Liver (tissue), 3 donors: ENCODE data around the gene THADA.

Experiments
- EGR1 ChIP-seq, 2 donors: IDR thresholded peaks; 2 replicates each; pipeline ENCODE4 v1.6.1; 2016 to 2018; ENCODE audit warnings: antibody characterized with exemption in 2 of 2, low read depth in 2 of 2
- FOXA1 ChIP-seq: IDR thresholded peaks from 2 replicates; pipeline ENCODE4 v1.6.1; 2016; ENCODE audit warnings: antibody characterized with exemption
- JUND ChIP-seq, 2 donors: IDR thresholded peaks; 2 replicates each; pipeline ENCODE4 v1.6.1; 2016; ENCODE audit warnings: antibody characterized with exemption in 2 of 2
- YY1 ChIP-seq: IDR thresholded peaks from 2 replicates; pipeline ENCODE4 v1.6.1; 2016; ENCODE audit warnings: antibody characterized with exemption, mild to moderate bottlenecking
- TF ChIP-seq, protein P1 (sequence below): fragments of 150-350 bp; IDR thresholded peaks from 2 replicates; pipeline ENCODE4 v1.5.1; 2017; ENCODE audit warnings: improper control_type of control experiment, low read depth, low read length; ENCODE audit not compliant: missing input control
- TF ChIP-seq, protein P2 (sequence below): IDR thresholded peaks from 2 replicates; pipeline ENCODE4 v1.6.1; 2016; ENCODE audit warnings: antibody characterized with exemption
- TF ChIP-seq, protein P3 (sequence below): IDR thresholded peaks from 2 replicates; pipeline ENCODE4 v1.6.1; 2016; ENCODE audit warnings: antibody characterized with exemption
- TF ChIP-seq, protein P4 (sequence below): IDR thresholded peaks from 2 replicates; pipeline ENCODE4 v1.6.1; 2016; ENCODE audit warnings: antibody characterized with exemption
- donor health status: healthy.
- donor health status: healthy.

DNA sequence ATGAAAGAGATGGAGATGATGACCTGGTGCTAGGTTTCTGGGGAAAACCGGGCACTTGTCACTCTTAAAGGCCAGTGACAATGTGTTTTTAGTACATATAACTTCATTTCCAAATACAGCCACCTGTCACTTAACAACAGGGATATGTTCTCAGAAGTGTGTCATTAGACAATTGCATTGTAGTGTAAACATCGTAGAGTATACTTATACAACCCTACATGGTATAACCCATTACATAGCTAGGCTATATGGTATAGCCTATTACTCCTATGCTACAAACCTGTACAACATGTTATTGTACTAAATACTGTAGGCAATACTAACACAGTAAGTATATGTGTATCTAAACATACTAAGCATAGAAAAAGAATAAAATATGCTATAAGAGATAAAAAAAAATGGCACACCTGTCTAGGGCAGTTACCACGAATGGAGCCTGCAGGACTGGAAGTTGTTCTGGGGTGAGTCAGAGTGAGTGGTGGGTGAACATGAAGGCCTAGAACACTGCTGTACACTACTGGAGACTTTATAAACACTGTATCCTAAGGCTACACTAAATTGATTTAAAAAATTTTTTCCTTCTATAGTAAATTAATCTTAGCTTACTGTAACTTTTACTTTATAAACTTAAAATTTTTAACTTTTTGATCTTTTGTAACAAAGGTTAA is 123.2 kb downstream of the THADA start:
- TF ChIP-seq, protein P1, sequence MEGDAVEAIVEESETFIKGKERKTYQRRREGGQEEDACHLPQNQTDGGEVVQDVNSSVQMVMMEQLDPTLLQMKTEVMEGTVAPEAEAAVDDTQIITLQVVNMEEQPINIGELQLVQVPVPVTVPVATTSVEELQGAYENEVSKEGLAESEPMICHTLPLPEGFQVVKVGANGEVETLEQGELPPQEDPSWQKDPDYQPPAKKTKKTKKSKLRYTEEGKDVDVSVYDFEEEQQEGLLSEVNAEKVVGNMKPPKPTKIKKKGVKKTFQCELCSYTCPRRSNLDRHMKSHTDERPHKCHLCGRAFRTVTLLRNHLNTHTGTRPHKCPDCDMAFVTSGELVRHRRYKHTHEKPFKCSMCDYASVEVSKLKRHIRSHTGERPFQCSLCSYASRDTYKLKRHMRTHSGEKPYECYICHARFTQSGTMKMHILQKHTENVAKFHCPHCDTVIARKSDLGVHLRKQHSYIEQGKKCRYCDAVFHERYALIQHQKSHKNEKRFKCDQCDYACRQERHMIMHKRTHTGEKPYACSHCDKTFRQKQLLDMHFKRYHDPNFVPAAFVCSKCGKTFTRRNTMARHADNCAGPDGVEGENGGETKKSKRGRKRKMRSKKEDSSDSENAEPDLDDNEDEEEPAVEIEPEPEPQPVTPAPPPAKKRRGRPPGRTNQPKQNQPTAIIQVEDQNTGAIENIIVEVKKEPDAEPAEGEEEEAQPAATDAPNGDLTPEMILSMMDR, result no peak
- no peak for TF ChIP-seq FOXA1
- TF ChIP-seq, protein P2, sequence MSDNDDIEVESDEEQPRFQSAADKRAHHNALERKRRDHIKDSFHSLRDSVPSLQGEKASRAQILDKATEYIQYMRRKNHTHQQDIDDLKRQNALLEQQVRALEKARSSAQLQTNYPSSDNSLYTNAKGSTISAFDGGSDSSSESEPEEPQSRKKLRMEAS, result no peak
- TF ChIP-seq, protein P3, sequence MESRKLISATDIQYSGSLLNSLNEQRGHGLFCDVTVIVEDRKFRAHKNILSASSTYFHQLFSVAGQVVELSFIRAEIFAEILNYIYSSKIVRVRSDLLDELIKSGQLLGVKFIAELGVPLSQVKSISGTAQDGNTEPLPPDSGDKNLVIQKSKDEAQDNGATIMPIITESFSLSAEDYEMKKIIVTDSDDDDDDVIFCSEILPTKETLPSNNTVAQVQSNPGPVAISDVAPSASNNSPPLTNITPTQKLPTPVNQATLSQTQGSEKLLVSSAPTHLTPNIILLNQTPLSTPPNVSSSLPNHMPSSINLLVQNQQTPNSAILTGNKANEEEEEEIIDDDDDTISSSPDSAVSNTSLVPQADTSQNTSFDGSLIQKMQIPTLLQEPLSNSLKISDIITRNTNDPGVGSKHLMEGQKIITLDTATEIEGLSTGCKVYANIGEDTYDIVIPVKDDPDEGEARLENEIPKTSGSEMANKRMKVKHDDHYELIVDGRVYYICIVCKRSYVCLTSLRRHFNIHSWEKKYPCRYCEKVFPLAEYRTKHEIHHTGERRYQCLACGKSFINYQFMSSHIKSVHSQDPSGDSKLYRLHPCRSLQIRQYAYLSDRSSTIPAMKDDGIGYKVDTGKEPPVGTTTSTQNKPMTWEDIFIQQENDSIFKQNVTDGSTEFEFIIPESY, result no peak
- TF ChIP-seq EGR1 (IDR thresholded peaks at IDR 0.05; ENCODE audit: low read depth in 2 of 2), result no peak
- no peak for TF ChIP-seq YY1
- TF ChIP-seq, protein P4, sequence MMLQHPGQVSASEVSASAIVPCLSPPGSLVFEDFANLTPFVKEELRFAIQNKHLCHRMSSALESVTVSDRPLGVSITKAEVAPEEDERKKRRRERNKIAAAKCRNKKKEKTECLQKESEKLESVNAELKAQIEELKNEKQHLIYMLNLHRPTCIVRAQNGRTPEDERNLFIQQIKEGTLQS, result no peak
- no peak for TF ChIP-seq JUND (IDR thresholded peaks at IDR 0.05)
